SK-N-SH (cell line): Measurements from ENCODE around the gene CHTF18. TPM values are rescaled to one million over a fixed set of nuclear protein-coding genes. Genes with fewer than 3 reads are reported as not detected.
"Not testable (repeated sequence)": the region's sequence is repeated elsewhere in the genome, so short reads cannot be mapped to it uniquely, and the experiment has no call there.

Experiments used
- CTCF ChIA-PET: fragments of 300-600, 350-600 bp; formaldehyde crosslinking; extraction: SDS; loops from one replicate; lab custom pipeline; 2021; lab: Yijun Ruan, JAX
- POLR2A ChIA-PET: fragments of 350-600 bp; sonication (Branson Sonifier 250); formaldehyde crosslinking; extraction: SDS; loops from one replicate; lab custom pipeline; 2020; ENCODE audit warnings: antibody characterized with exemption, inconsistent platforms; lab: Yijun Ruan, JAX
- DNase-seq: peaks from one replicate; pipeline ENCODE4 v3.0.0; 2012
- H2AFZ ChIP-seq: fragments of 200-600 bp; sonication (generic); 2 replicates; pipeline ENCODE4 v1.8.1; 2016; ENCODE audit warnings: antibody characterized with exemption, mild to moderate bottlenecking, low read depth
- H3F3A ChIP-seq: fragments of 200-600 bp; sonication (generic); replicated peaks from 2 replicates; pipeline ENCODE3; 2016; ENCODE audit warnings: antibody characterized with exemption, mild to moderate bottlenecking; ENCODE audit not compliant: insufficient read depth
- H3K27ac ChIP-seq, 2 experiments: fragments of 200-500 bp in 1 of 2; fragments of 200-600 bp in 1 of 2; sonication (Bioruptor generic) in 1 of 2; sonication (generic), shearing (Covaris generic) in 1 of 2; 2 replicates each; pipeline versions ENCODE4 v1.5.1 to v1.6.1; 2014 to 2016; ENCODE audit warnings: low read depth in 2 of 2, inconsistent platforms in 1 of 2, low read length in 1 of 2, mild to moderate bottlenecking in 1 of 2, mixed read lengths in 1 of 2
- H3K27me3 ChIP-seq: fragments of 200-600 bp; sonication (generic), shearing (Covaris generic); 2 replicates; pipeline ENCODE4 v1.6.1; 2016; ENCODE audit warnings: mixed run types; ENCODE audit not compliant: insufficient read depth
- H3K36me3 ChIP-seq, 2 experiments: fragments of 200-500 bp in 1 of 2; fragments of 200-600 bp in 1 of 2; sonication (Bioruptor generic) in 1 of 2; sonication (generic) in 1 of 2; replicated peaks in 1 of 2; 2 replicates each; pipeline versions ENCODE3 to v1.5.1; 2014 to 2016; ENCODE audit warnings: low read length in 1 of 2, mild to moderate bottlenecking in 1 of 2; ENCODE audit not compliant: insufficient read depth in 2 of 2, control insufficient read depth in 1 of 2
- H3K4me1 ChIP-seq, 2 experiments: fragments of 200-500 bp in 1 of 2; fragments of 200-600 bp in 1 of 2; sonication (Bioruptor generic) in 1 of 2; sonication (generic), shearing (Covaris generic) in 1 of 2; 2 replicates each; pipeline versions ENCODE4 v1.5.1 to v1.6.1; 2014 to 2016; ENCODE audit warnings: low read depth in 1 of 2, low read length in 1 of 2, mixed run types in 1 of 2; ENCODE audit not compliant: insufficient read depth in 2 of 2, control insufficient read depth in 1 of 2
- H3K4me2 ChIP-seq: fragments of 200-600 bp; sonication (generic), shearing (Covaris generic); 2 replicates; pipeline ENCODE4 v1.6.1; 2017; ENCODE audit warnings: mixed run types
- H3K4me3 ChIP-seq, 2 experiments: fragments of 200-500 bp in 1 of 2; fragments of 200-600 bp in 1 of 2; sonication (Bioruptor generic) in 1 of 2; sonication (generic), shearing (Covaris generic) in 1 of 2; 2 replicates each; pipeline versions ENCODE4 v1.5.1 to v1.8.1; 2014 to 2016; ENCODE audit warnings: low read depth in 2 of 2, inconsistent platforms in 1 of 2, low read length in 1 of 2, mild to moderate bottlenecking in 1 of 2, mixed read lengths in 1 of 2, moderate library complexity in 1 of 2
- H3K79me2 ChIP-seq: fragments of 200-600 bp; sonication (generic); 2 replicates; pipeline ENCODE4 v1.8.1; 2017; ENCODE audit warnings: mild to moderate bottlenecking; ENCODE audit not compliant: insufficient read depth
- H3K9ac ChIP-seq: fragments of 200-600 bp; sonication (generic); 2 replicates; pipeline ENCODE4 v1.6.1; 2017; ENCODE audit warnings: mixed run types
- H3K9me2 ChIP-seq: fragments of 200-600 bp; sonication (generic); 2 replicates; pipeline ENCODE4 v1.6.1; 2017; ENCODE audit warnings: mixed run types
- H3K9me3 ChIP-seq: fragments of 200-600 bp; sonication (generic); 2 replicates; pipeline ENCODE4 v1.6.1; 2017; ENCODE audit warnings: mixed run types, mild to moderate bottlenecking, moderate library complexity
- H4K20me1 ChIP-seq: fragments of 200-600 bp; sonication (generic); 2 replicates; pipeline ENCODE4 v1.6.1; 2017; ENCODE audit warnings: mild to moderate bottlenecking, mixed run types; ENCODE audit not compliant: insufficient read depth
- EP300 ChIP-seq, 2 experiments: IDR thresholded peaks; 2 replicates each; pipeline versions ENCODE4 v1.4.0 to v1.6.1; 2012; ENCODE audit warnings: borderline replicate concordance in 1 of 2, low read depth in 1 of 2, low read length in 1 of 2
- EZH2phosphoT487 ChIP-seq: fragments of 200-600 bp; sonication (generic); IDR thresholded peaks from 2 replicates; pipeline ENCODE4 v1.6.1; 2017; ENCODE audit warnings: low read depth, mixed run types, mild to moderate bottlenecking, antibody characterized with exemption, moderate library complexity, borderline replicate concordance
- FOXM1 ChIP-seq: IDR thresholded peaks from 2 replicates; pipeline ENCODE4 v1.4.0; 2012; ENCODE audit warnings: low read depth, mild to moderate bottlenecking
- GABPA ChIP-seq: IDR thresholded peaks from 2 replicates; pipeline ENCODE4 v1.4.0; 2012; ENCODE audit warnings: low read depth, mild to moderate bottlenecking
- GATA2 ChIP-seq: sonication (generic); formaldehyde crosslinking; IDR thresholded peaks from 2 replicates; pipeline ENCODE4 v1.5.0; 2020; ENCODE audit warnings: mild to moderate bottlenecking, missing genetic modification reagents
- IRF3 ChIP-seq: fragments of 150-350 bp; IDR thresholded peaks from 2 replicates; pipeline ENCODE4 v1.6.1; 2016; ENCODE audit warnings: mild to moderate bottlenecking, low read depth, low read length
- NFIC ChIP-seq: IDR thresholded peaks from 2 replicates; pipeline ENCODE4 v1.4.0; 2012; ENCODE audit warnings: borderline replicate concordance
- NRF1 ChIP-seq: IDR thresholded peaks from 2 replicates; pipeline ENCODE4 v1.6.1; 2012; ENCODE audit warnings: low read depth, mild to moderate bottlenecking, low read length
- RAD21 ChIP-seq: IDR thresholded peaks from 2 replicates; pipeline ENCODE4 v1.6.1; 2012; ENCODE audit warnings: mild to moderate bottlenecking, low read length
- RCOR1 ChIP-seq: fragments of 150-350 bp; IDR thresholded peaks from 2 replicates; pipeline ENCODE4 v1.6.1; 2017; ENCODE audit warnings: antibody characterized with exemption, low read length
- SIN3A ChIP-seq: IDR thresholded peaks from 2 replicates; pipeline ENCODE4 v1.6.1; 2012; ENCODE audit warnings: low read depth, mild to moderate bottlenecking, low read length, moderate library complexity, borderline replicate concordance
- TAF1 ChIP-seq: IDR thresholded peaks from 2 replicates; pipeline ENCODE4 v1.6.1; 2012; ENCODE audit warnings: low read depth, mild to moderate bottlenecking, low read length, moderate library complexity, borderline replicate concordance
- TEAD4 ChIP-seq: IDR thresholded peaks from 2 replicates; pipeline ENCODE4 v1.4.0; 2012; ENCODE audit warnings: mild to moderate bottlenecking, borderline replicate concordance; ENCODE audit not compliant: insufficient read depth
- USF2 ChIP-seq: fragments of 150-350 bp; IDR thresholded peaks from 2 replicates; pipeline ENCODE4 v1.6.1; 2017; ENCODE audit warnings: antibody characterized with exemption, low read length, low read depth, borderline replicate concordance
- WGBS: methylation state at CpG from one replicate; pipeline ENCODE4 v1.1.6; 2017; ENCODE audit warnings: low lambda C conversion rate; 5-methylcytosine and 5-hydroxymethylcytosine counted together
- polyA plus RNA-seq, 3 experiments: library from polyadenylated mRNA; depleted of rRNA; stranded (reverse); fragments of >200 nt; gene quantifications; 2 replicates each; pipeline ENCODE4 v1.2.3, GENCODE V29; 2012
- TF ChIP-seq, protein P1 (sequence below): IDR thresholded peaks from 2 replicates; pipeline ENCODE4 v1.4.0; 2012; ENCODE audit warnings: low read depth, borderline replicate concordance

Gene CHTF18
- polyA plus RNA-seq, 1 of the 3 experiments (the other 2 are of a cell fraction): 17.7 TPM

DNA sequence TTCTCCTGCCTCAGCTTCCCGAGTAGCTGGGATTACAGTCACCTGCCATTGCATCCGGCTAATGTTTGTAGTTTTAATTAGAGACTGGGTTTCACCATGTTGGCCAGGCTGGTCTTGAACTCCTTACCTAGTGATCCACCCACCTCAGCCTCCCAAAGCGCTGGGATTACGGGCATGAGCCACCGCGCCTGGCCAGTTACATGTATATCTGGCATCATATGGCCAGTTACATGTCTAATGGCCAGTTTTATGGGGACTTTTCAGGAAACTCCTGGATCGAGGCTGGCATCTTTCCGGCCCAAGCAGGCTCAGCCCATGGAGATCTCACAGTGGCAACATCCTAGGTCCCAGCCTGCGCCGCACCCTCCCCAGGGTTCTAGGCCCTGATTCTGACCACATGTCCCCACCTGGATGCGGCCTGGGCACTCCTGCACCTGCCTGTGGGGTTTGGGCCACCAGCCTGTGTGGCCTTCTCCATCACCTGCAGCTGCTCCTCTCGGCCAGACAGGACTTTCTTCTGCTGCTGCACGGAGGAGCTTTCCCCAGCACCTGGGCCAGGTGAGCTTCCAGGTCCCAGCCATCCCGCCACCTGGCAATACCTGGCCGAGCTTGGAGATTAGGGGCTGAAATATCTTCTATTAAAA is 46.3 kb upstream of the CHTF18 start:
- Histone ChIP-seq H2AFZ (no peak overlapping the region), H3K27me3 (no peaks in the 10 kb centered on the region), H3K36me3 (peaks cover 0 to 8% of the 10 kb centered on the region in 2 experiments), H3F3A (no peaks in the 10 kb centered on the region), H3K4me3 (no peak overlapping the region), H4K20me1 (no peaks in the 10 kb centered on the region), H3K4me2 (no peak overlapping the region), H3K9ac (no peak overlapping the region), H3K4me1 (peaks cover 0 to 10% of the 10 kb centered on the region in 2 experiments; a peak in 1 of 4 replicates), H3K79me2 (peaks cover 14% of the 10 kb centered on the region), H3K9me3 (no peaks in the 10 kb centered on the region), H3K9me2 (no peaks in the 10 kb centered on the region), H3K27ac (no peak overlapping the region)
- POLR2A ChIA-PET: interaction anchor here (1.1 kb wide), 1 partner anchor 43 kb away, joined by 3 read pairs; no protein-coding TSS in a partner anchor
- 97% methylated on average over 10 of the region's 15 CpGs for WGBS
- DNase-seq: no peak
- TF ChIP-seq FOXM1 (no peak), TEAD4 (no peak), NFIC (no peak), NRF1 (no peak), RAD21 (no peak), SIN3A (no peak), RCOR1 (no peak), GATA2 (no peak), EZH2phosphoT487 (no peak), IRF3 (no peak), USF2 (no peak), EP300 (IDR thresholded peaks at IDR 0.05; ENCODE audit: borderline replicate concordance in 1 of 2, low read depth in 1 of 2, low read length in 1 of 2) (no peak), TAF1 (no peak), GABPA (no peak)
- TF ChIP-seq, protein P1, sequence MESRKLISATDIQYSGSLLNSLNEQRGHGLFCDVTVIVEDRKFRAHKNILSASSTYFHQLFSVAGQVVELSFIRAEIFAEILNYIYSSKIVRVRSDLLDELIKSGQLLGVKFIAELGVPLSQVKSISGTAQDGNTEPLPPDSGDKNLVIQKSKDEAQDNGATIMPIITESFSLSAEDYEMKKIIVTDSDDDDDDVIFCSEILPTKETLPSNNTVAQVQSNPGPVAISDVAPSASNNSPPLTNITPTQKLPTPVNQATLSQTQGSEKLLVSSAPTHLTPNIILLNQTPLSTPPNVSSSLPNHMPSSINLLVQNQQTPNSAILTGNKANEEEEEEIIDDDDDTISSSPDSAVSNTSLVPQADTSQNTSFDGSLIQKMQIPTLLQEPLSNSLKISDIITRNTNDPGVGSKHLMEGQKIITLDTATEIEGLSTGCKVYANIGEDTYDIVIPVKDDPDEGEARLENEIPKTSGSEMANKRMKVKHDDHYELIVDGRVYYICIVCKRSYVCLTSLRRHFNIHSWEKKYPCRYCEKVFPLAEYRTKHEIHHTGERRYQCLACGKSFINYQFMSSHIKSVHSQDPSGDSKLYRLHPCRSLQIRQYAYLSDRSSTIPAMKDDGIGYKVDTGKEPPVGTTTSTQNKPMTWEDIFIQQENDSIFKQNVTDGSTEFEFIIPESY: no peak
- CTCF ChIA-PET: interaction anchor here (0.9 to 4.5 kb wide), 12 partner anchors 11 to 356 kb away, joined by 3 to 41 read pairs (median 14); partner anchors contain the start of genes ANTKMT, CCDC78 and METRN

DNA sequence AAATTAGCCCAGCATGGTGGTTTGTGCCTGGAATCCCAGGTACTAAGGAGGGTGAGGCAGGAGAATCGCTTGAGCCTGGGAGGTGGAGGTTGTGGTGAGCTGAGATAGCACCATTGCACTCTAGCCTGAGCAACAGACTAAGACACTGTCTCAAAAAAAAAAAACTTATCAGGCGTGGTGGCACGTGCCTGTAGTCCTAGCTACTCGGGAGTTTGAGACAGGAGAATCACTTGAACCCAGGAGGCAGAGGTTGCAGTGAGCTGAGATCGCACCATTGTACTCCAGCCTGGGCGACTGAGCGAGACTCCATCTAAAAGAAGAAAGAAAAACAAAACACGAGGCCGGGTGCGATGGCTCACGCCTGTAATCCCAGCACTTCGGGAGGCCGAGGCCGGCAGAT is 45.5 kb upstream of the CHTF18 start:
- H3K9me3 ChIP-seq, H3K4me2 ChIP-seq, H3K27ac ChIP-seq, H4K20me1 ChIP-seq, H3K9ac ChIP-seq, H3K27me3 ChIP-seq, DNase-seq, H3F3A ChIP-seq, H3K9me2 ChIP-seq, H3K36me3 ChIP-seq, H3K4me3 ChIP-seq, H2AFZ ChIP-seq, POLR2A ChIA-PET: not testable (repeated sequence)
- Histone ChIP-seq H3K4me1 (peaks cover 0 to 10% of the 10 kb centered on the region in 2 experiments; a peak in 1 of 4 replicates), H3K79me2 (peaks cover 14% of the 10 kb centered on the region)
- 88% methylated on average over 14 of the region's 14 CpGs for WGBS
- CTCF ChIA-PET: interaction anchor here (1.0 to 4.5 kb wide), 5 partner anchors 17 to 313 kb away, joined by 4 to 41 read pairs (median 5); partner anchors contain the start of gene CCDC78
